Left lung (tissue), 10 donors: ENCODE data around the gene ZFP62. TPM values are rescaled to one million over a fixed set of nuclear protein-coding genes. Genes with fewer than 3 reads are reported as not detected.

Experiments
- ATAC-seq: fragments of 200-7000 bp; cut with Tn5 transposase; one replicate; pipeline ENCODE4 v1.9.1; 2020; ENCODE audit warnings: moderate library complexity
- DNase-seq, 4 donors: peaks; one replicate each; pipeline ENCODE4 v3.0.0-alpha.2; 2013 to 2020
- H3K27ac ChIP-seq, 2 donors: fragments of 200-600 bp; sonication (generic) in 1 of 2; one replicate each; pipeline versions ENCODE4 v1.5.0 to v1.8.0; 2020 to 2021
- H3K27me3 ChIP-seq, 2 donors: fragments of 200-600 bp; sonication (generic) in 1 of 2; one replicate each; pipeline versions ENCODE4 v1.5.0 to v1.8.0; 2020 to 2021
- H3K36me3 ChIP-seq, 2 donors: fragments of 200-600 bp; sonication (generic) in 1 of 2; one replicate each; pipeline versions ENCODE4 v1.5.0 to v1.8.0; 2020 to 2021
- H3K4me1 ChIP-seq, 2 donors: fragments of 200-600 bp; one replicate each; pipeline ENCODE4 v1.8.0; 2021
- H3K4me3 ChIP-seq, 2 donors: fragments of 200-600 bp; sonication (generic) in 1 of 2; one replicate each; pipeline versions ENCODE4 v1.5.0 to v1.8.0; 2020 to 2021; ENCODE audit warnings: mild to moderate bottlenecking in 1 of 2
- H3K9me3 ChIP-seq, 2 donors: fragments of 200-600 bp; sonication (generic) in 1 of 2; one replicate each; pipeline versions ENCODE4 v1.5.0 to v1.8.0; 2020 to 2021
- intact Hi-C, 2 donors: fragments of 100-400 bp; cut with DNase I; formaldehyde crosslinking; loops; one replicate each; pipeline versions ENCODE4 v1.11.2 to v1.14.2; 2022
- polyA plus RNA-seq, 6 donors: library from polyadenylated mRNA; unstranded; fragments of 120-200 nt; gene quantifications; one replicate each; pipeline ENCODE4 v1.2.1, GENCODE V29; 2013; ENCODE audit not compliant: insufficient read length in 6 of 6
- total RNA-seq, 2 donors: library from RNA; stranded (reverse); fragmentation: NEBNext Ultra II Directional; extraction: Animal tissue kit (Norgen Biotek cat#: 25700); gene quantifications; one replicate each; pipeline ENCODE4 v1.2.1, GENCODE V29; 2021
- TF ChIP-seq, protein P1 (sequence below), 2 donors: fragments of 200-600 bp; sonication (generic) in 1 of 2; IDR thresholded peaks; one replicate each; pipeline versions ENCODE4 v1.5.0 to v1.8.0; 2021; ENCODE audit warnings: antibody characterized with exemption in 2 of 2
- donor health status: DM: no; HTN: yes; CAD: no.
- donor health status: DM: no; HTN: no; CAD: no.

Gene ZFP62
- total and polyA plus RNA-seq, 8 donors = 21.4 to 66.1 (median 58.1) TPM

DNA sequence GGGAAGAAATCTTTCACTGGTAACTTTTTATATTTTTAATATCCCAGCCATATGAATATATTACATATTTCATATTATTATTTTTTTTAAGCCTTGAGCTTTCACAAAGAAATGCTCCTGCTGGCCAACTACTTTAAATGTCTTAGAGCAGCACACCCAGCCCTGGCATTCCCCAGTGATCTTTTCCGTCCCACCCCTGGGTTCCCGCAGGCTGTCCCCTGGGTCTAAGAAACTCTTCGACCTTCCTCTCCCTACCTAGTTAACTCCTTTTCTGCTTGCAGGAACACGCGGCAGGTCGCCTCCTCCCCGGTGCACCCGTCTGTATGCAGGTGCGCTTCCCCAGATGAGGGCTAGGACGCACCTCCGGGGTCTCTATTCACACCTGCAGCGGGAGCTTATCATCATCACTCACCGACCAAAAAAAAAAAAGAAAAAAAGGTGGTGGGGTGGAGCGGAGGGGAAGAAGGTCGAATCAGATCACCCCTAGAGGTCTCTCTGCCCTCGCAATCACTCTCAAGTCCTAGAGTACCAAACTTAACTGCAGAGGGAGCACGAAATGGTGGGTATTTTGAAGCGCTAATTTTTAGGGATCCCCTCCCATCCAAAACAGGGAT lies 696 bp downstream of the ZFP62 start:
- H3K36me3 ChIP-seq = peaks cover 0 to 15% of the 10 kb centered on the region in 2 donors
- DNase-seq (no peak), ATAC-seq (peak; percentile 66)
- no peaks in the 10 kb centered on the region for H3K27me3 ChIP-seq
- H3K27ac ChIP-seq = peak overlapping the region; percentile 90 to 91
- TF ChIP-seq, protein P1, sequence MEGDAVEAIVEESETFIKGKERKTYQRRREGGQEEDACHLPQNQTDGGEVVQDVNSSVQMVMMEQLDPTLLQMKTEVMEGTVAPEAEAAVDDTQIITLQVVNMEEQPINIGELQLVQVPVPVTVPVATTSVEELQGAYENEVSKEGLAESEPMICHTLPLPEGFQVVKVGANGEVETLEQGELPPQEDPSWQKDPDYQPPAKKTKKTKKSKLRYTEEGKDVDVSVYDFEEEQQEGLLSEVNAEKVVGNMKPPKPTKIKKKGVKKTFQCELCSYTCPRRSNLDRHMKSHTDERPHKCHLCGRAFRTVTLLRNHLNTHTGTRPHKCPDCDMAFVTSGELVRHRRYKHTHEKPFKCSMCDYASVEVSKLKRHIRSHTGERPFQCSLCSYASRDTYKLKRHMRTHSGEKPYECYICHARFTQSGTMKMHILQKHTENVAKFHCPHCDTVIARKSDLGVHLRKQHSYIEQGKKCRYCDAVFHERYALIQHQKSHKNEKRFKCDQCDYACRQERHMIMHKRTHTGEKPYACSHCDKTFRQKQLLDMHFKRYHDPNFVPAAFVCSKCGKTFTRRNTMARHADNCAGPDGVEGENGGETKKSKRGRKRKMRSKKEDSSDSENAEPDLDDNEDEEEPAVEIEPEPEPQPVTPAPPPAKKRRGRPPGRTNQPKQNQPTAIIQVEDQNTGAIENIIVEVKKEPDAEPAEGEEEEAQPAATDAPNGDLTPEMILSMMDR (IDR thresholded peaks at IDR 0.05) = no peak
- intact Hi-C loops = loop anchor here in 1 of 2 donors (5.0 kb wide), 1 partner anchor 73 kb away; no protein-coding TSS in a partner anchor
- no peaks in the 10 kb centered on the region for H3K9me3 ChIP-seq
- peak overlapping the region; percentile 89 to 99 for H3K4me3 ChIP-seq
- peaks cover 4 to 18% of the 10 kb centered on the region in 2 donors for H3K4me1 ChIP-seq

GRCh38 chr5:180858586-180858985 lies 2.5 kb downstream of the ZFP62 start:
- no peaks in the 10 kb centered on the region for H3K27me3 ChIP-seq
- peaks cover 0 to 16% of the 10 kb centered on the region in 2 donors for H3K36me3 ChIP-seq
- intact Hi-C loops = no loop called here
- ATAC-seq = no peak
- no peak overlapping the region for H3K27ac ChIP-seq
- H3K9me3 ChIP-seq = no peaks in the 10 kb centered on the region
- TF ChIP-seq, protein P1 (IDR thresholded peaks at IDR 0.05) = no peak
- no peak overlapping the region for H3K4me3 ChIP-seq
- DNase-seq = no peak
- H3K4me1 ChIP-seq = peaks cover 4 to 18% of the 10 kb centered on the region in 2 donors

DNA sequence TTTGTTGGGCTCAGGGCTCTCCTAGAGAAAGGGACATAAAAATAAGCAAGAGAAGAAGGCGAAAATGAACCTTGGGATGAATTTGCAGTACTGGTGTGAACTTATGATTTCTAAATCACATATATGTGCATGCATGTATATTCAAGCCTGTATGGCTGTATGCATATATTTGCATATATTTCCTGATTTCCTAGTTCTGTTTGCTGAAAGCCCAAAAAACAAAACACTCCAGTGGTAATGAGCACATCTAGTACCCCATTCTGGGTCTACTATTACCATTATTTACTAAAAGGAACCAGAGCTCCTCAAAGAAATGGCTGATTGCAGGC lies 7.3 kb downstream of the ZFP62 start:
- intact Hi-C loops = no loop called here
- TF ChIP-seq, protein P1 (IDR thresholded peaks at IDR 0.05) = no peak
- Histone ChIP-seq H3K4me1 (peaks cover 0 to 9% of the 10 kb centered on the region in 2 donors), H3K27me3 (no peaks in the 10 kb centered on the region), H3K9me3 (peaks cover 0 to 29% of the 10 kb centered on the region in 2 donors), H3K4me3 (no peak overlapping the region), H3K36me3 (peaks cover 8 to 44% of the 10 kb centered on the region in 2 donors), H3K27ac (no peak overlapping the region)
- no peak for ATAC-seq
- DNase-seq = no peak

- Histone ChIP-seq H3K4me3 (no peak overlapping the region), H3K36me3 (peaks cover 8 to 44% of the 10 kb centered on the region in 2 donors), H3K27ac (no peak overlapping the region), H3K9me3 (peaks cover 0 to 32% of the 10 kb centered on the region in 2 donors), H3K4me1 (peaks cover 0 to 4% of the 10 kb centered on the region in 2 donors), H3K27me3 (no peaks in the 10 kb centered on the region)
- intact Hi-C loops = no loop called here
- DNase-seq = no peak
- no peak for ATAC-seq
- TF ChIP-seq, protein P1 (IDR thresholded peaks at IDR 0.05) = no peak
Observed at GRCh38 chr5:180853121-180853847, 7.8 kb downstream of the ZFP62 start.

GRCh38 chr5:180852495-180852894 lies 8.6 kb downstream of the ZFP62 start:
- Histone ChIP-seq H3K36me3 (peaks cover 8 to 46% of the 10 kb centered on the region in 2 donors), H3K4me1 (peaks cover 0 to 3% of the 10 kb centered on the region in 2 donors), H3K9me3 (peaks cover 0 to 36% of the 10 kb centered on the region in 2 donors), H3K27ac (no peak overlapping the region), H3K27me3 (no peaks in the 10 kb centered on the region), H3K4me3 (no peak overlapping the region)
- intact Hi-C loops = no loop called here
- DNase-seq (no peak), ATAC-seq (no peak)
- TF ChIP-seq, protein P1 (IDR thresholded peaks at IDR 0.05) = no peak
